Adrenal gland (tissue), 5 donors: Measurements from ENCODE around the gene PRKACA.

ENCODE experiments used
- CTCF ChIP-seq, 6 experiments: fragments of 450-650 bp in 4 of 6; fragments of 200-600 bp in 2 of 6; sonication (generic) in 1 of 6; IDR thresholded peaks; 1 replicate in 5 of 6; 2 replicates in 1 of 6; pipeline versions ENCODE4 v1.5.1 to v1.8.0; 2016 to 2021; ENCODE audit warnings: antibody characterized with exemption in 6 of 6, mild to moderate bottlenecking in 2 of 6, moderate library complexity in 1 of 6
- POLR2A ChIP-seq, 2 donors: fragments of 450-650 bp; IDR thresholded peaks; one replicate each; pipeline ENCODE4 v1.6.1; 2017; ENCODE audit warnings: antibody characterized with exemption in 2 of 2, mild to moderate bottlenecking in 2 of 2, moderate library complexity in 1 of 2
- donor health status: DM: no; HTN: no; CAD: no.

GRCh38 chr19:14141041-14141440 lies 23.5 kb upstream of the PRKACA start:
- TF ChIP-seq CTCF (IDR thresholded peaks at IDR 0.05) (no peak), POLR2A (IDR thresholded peaks at IDR 0.05) (no peak)
